Right cardiac atrium (tissue), 5 donors: Measurements from ENCODE around the gene HLA-DPB1. TPM values are rescaled to one million over a fixed set of nuclear protein-coding genes. Genes with fewer than 3 reads are reported as not detected.

ENCODE experiments used
- polyA plus RNA-seq: library from polyadenylated mRNA; stranded (reverse); fragments of 200-250 nt; gene quantifications from one replicate; pipeline ENCODE4 v1.2.3, GENCODE V29; 2013
- total RNA-seq, 4 donors: library from RNA; stranded (reverse); fragmentation: NEBNext Ultra II Directional; extraction: Animal tissue kit (Norgen Biotek cat#: 25700); gene quantifications; one replicate each; pipeline ENCODE4 v1.2.1, GENCODE V29; 2021
- donor health status: healthy with polysubstance abuse.
- donor health status: DM: no; HTN: yes; CAD: no.
- donor health status: DM: no; HTN: no; CAD: no.
- donor health status: DM: no; HTN: yes; CAD: no; lungs with severe emphysema.
- donor health status: DM: yes; HTN: yes; CAD: no.

HLA-DPB1 gene
- total and polyA plus RNA-seq, 5 donors: 35.9 to 71.0 (median 55.8) TPM

Other genes starting within 250 kb of the HLA-DPB1 start
- gene TAP2, start 237.3 kb upstream of the HLA-DPB1 start, total RNA-seq: 10 to 100 TPM; 17.0 to 23.3 (median 20.4) TPM
- 11.2 TPM for gene TAP2, start 237.3 kb upstream of the HLA-DPB1 start, polyA plus RNA-seq
- gene PSMB8, start 231.9 kb upstream of the HLA-DPB1 start, total RNA-seq: 10 to 100 TPM; 14.8 to 28.4 (median 18.8) TPM
- 23.0 TPM for gene PSMB8, start 231.9 kb upstream of the HLA-DPB1 start, polyA plus RNA-seq
- 10 to 100 TPM; 15.7 to 25.0 (median 18.6) TPM for gene TAP1, start 222.3 kb upstream of the HLA-DPB1 start, total RNA-seq
- gene TAP1, start 222.3 kb upstream of the HLA-DPB1 start, polyA plus RNA-seq: 20.1 TPM
- 10 to 100 TPM in 3 of 4 donors, 1 to 10 TPM in 1; 8.2 to 22.7 (median 14.7) TPM for gene PSMB9, start 221.8 kb upstream of the HLA-DPB1 start, total RNA-seq
- 17.1 TPM for gene PSMB9, start 221.8 kb upstream of the HLA-DPB1 start, polyA plus RNA-seq
- 10 to 100 TPM in 3 of 4 donors, 1 to 10 TPM in 1; 8.5 to 15.7 (median 12.4) TPM for gene HLA-DMB, start 135.0 kb upstream of the HLA-DPB1 start, total RNA-seq
- 6.0 TPM for gene HLA-DMB, start 135.0 kb upstream of the HLA-DPB1 start, polyA plus RNA-seq
- gene HLA-DMA, start 122.9 kb upstream of the HLA-DPB1 start, total RNA-seq: 10 to 100 TPM; 16.2 to 26.6 (median 17.3) TPM
- gene HLA-DMA, start 122.9 kb upstream of the HLA-DPB1 start, polyA plus RNA-seq: 20.9 TPM
- 100 to 1,000 TPM in 1 of 4 donors, 10 to 100 TPM in 3; 82.6 to 100 (median 86.9) TPM for gene BRD2, start 107.4 kb upstream of the HLA-DPB1 start, total RNA-seq
- gene BRD2, start 107.4 kb upstream of the HLA-DPB1 start, polyA plus RNA-seq: 73.1 TPM
- 1 to 10 TPM; 1.3 to 2.3 (median 1.8) TPM for gene HLA-DOA, start 66.4 kb upstream of the HLA-DPB1 start, total RNA-seq
- 1.2 TPM for gene HLA-DOA, start 66.4 kb upstream of the HLA-DPB1 start, polyA plus RNA-seq
- gene HLA-DPA1, start 2.3 kb upstream of the HLA-DPB1 start, total RNA-seq: 10 to 100 TPM; 49.5 to 58.6 (median 54.1) TPM
- 31.1 TPM for gene HLA-DPA1, start 2.3 kb upstream of the HLA-DPB1 start, polyA plus RNA-seq
- 1 to 10 TPM; 1.5 to 4.0 (median 2.3) TPM for gene COL11A2, start 116.5 kb downstream of the HLA-DPB1 start, total RNA-seq
- 3.7 TPM for gene COL11A2, start 116.5 kb downstream of the HLA-DPB1 start, polyA plus RNA-seq
- 10 to 100 TPM; 32.8 to 44.8 (median 35.0) TPM for gene RXRB, start 124.7 kb downstream of the HLA-DPB1 start, total RNA-seq
- 31.7 TPM for gene RXRB, start 124.7 kb downstream of the HLA-DPB1 start, polyA plus RNA-seq
- gene SLC39A7, start 124.9 kb downstream of the HLA-DPB1 start, total RNA-seq: 100 to 1,000 TPM in 1 of 4 donors, 10 to 100 TPM in 3; 59.0 to 124 (median 81.6) TPM
- 78.6 TPM for gene SLC39A7, start 124.9 kb downstream of the HLA-DPB1 start, polyA plus RNA-seq
- 10 to 100 TPM; 16.9 to 20.2 (median 19.1) TPM for gene HSD17B8, start 128.7 kb downstream of the HLA-DPB1 start, total RNA-seq
- gene HSD17B8, start 128.7 kb downstream of the HLA-DPB1 start, polyA plus RNA-seq: 16.9 TPM
- gene RING1, start 132.5 kb downstream of the HLA-DPB1 start, total RNA-seq: 10 to 100 TPM; 30.4 to 38.2 (median 34.4) TPM
- gene RING1, start 132.5 kb downstream of the HLA-DPB1 start, polyA plus RNA-seq: 33.7 TPM
- gene VPS52, start 195.9 kb downstream of the HLA-DPB1 start, total RNA-seq: 10 to 100 TPM; 31.1 to 39.1 (median 35.8) TPM
- gene VPS52, start 195.9 kb downstream of the HLA-DPB1 start, polyA plus RNA-seq: 34.6 TPM
- 1,000 to 10,000 TPM; 1,042 to 1,240 (median 1,130) TPM for gene RPS18, start 196.1 kb downstream of the HLA-DPB1 start, total RNA-seq
- 1,903 TPM for gene RPS18, start 196.1 kb downstream of the HLA-DPB1 start, polyA plus RNA-seq
- gene B3GALT4, start 201.1 kb downstream of the HLA-DPB1 start, total RNA-seq: 10 to 100 TPM in 2 of 4 donors, 1 to 10 TPM in 2; 9.7 to 10.2 (median 9.9) TPM
- 11.0 TPM for gene B3GALT4, start 201.1 kb downstream of the HLA-DPB1 start, polyA plus RNA-seq
- gene WDR46, start 213.2 kb downstream of the HLA-DPB1 start, total RNA-seq: 10 to 100 TPM; 16.3 to 31.1 (median 18.5) TPM
- gene WDR46, start 213.2 kb downstream of the HLA-DPB1 start, polyA plus RNA-seq: 15.5 TPM
- gene PFDN6, start 213.6 kb downstream of the HLA-DPB1 start, total RNA-seq: 10 to 100 TPM; 44.4 to 60.0 (median 50.1) TPM
- 143 TPM for gene PFDN6, start 213.6 kb downstream of the HLA-DPB1 start, polyA plus RNA-seq
- 10 to 100 TPM; 47.6 to 56.3 (median 54.5) TPM for gene RGL2, start 223.0 kb downstream of the HLA-DPB1 start, total RNA-seq
- gene RGL2, start 223.0 kb downstream of the HLA-DPB1 start, polyA plus RNA-seq: 40.6 TPM
- gene TAPBP, start 238.1 kb downstream of the HLA-DPB1 start, total RNA-seq: 10 to 100 TPM; 85.1 to 91.6 (median 87.2) TPM
- gene TAPBP, start 238.1 kb downstream of the HLA-DPB1 start, polyA plus RNA-seq: 35.3 TPM
- gene ZBTB22, start 241.8 kb downstream of the HLA-DPB1 start, total RNA-seq: 10 to 100 TPM; 12.7 to 18.2 (median 15.5) TPM
- 12.5 TPM for gene ZBTB22, start 241.8 kb downstream of the HLA-DPB1 start, polyA plus RNA-seq
- 10 to 100 TPM; 18.3 to 23.9 (median 20.8) TPM for gene DAXX, start 247.0 kb downstream of the HLA-DPB1 start, total RNA-seq
- gene DAXX, start 247.0 kb downstream of the HLA-DPB1 start, polyA plus RNA-seq: 17.6 TPM